GM19438 (cell line): Measurements from ENCODE around the gene THAP3.

Experiments used
- ATAC-seq: cut with Tn5 transposase; IDR thresholded peaks from one replicate; pipeline ENCODE4 v1.9.1; 2021; ENCODE audit warnings: low read depth; ENCODE audit not compliant: unreplicated experiment

THAP3 gene

GRCh38 chr1:6624710-6625583 is at the start of gene THAP3:
Gene THAP3, plus strand, starts transcription at chr1:6624868. Its CDS starts 351 bp downstream, at chr1:6625219.
- ATAC-seq = peak; percentile 74

- no peak for ATAC-seq
Measured at GRCh38 chr1:6577831-6578525, 46.7 kb upstream of the THAP3 start.

- ATAC-seq = no peak
Measured at GRCh38 chr1:6578624-6579373, 45.9 kb upstream of the THAP3 start.

GRCh38 chr1:6579374-6580118 is 45.1 kb upstream of the THAP3 start, which contains the start of gene ZBTB48:
Gene ZBTB48, plus strand, starts transcription at chr1:6579994. Its CDS starts 616 bp downstream, at chr1:6580610.
- ATAC-seq = peak; percentile 91

GRCh38 chr1:6580119-6580592 is 44.5 kb upstream of the THAP3 start:
- ATAC-seq = no peak

- no peak for ATAC-seq
Measured at GRCh38 chr1:6580593-6581409, 43.9 kb upstream of the THAP3 start.

- ATAC-seq = no peak
Measured at GRCh38 chr1:6581561-6582305, 42.9 kb upstream of the THAP3 start.

GRCh38 chr1:6582370-6582769 is 42.3 kb upstream of the THAP3 start:
- ATAC-seq = no peak

GRCh38 chr1:6584126-6585080 is 40.3 kb upstream of the THAP3 start:
- ATAC-seq = no peak

GRCh38 chr1:6585081-6585722 is 39.5 kb upstream of the THAP3 start:
- no peak for ATAC-seq

GRCh38 chr1:6585841-6586240 is 38.8 kb upstream of the THAP3 start:
- no peak for ATAC-seq

- ATAC-seq = no peak
Measured at GRCh38 chr1:6586404-6586816, 38.3 kb upstream of the THAP3 start.

GRCh38 chr1:6587261-6588005 is 37.2 kb upstream of the THAP3 start:
- ATAC-seq = no peak

GRCh38 chr1:6588128-6588892 is 36.4 kb upstream of the THAP3 start:
- ATAC-seq = no peak

GRCh38 chr1:6588893-6589520 is 35.7 kb upstream of the THAP3 start:
- ATAC-seq = no peak
